MM.1S (cell line): ENCODE results near the gene CSNK1A1.

ENCODE experiments used
- CTCF ChIP-seq: fragments of 300-600 bp; sonication (generic); IDR thresholded peaks from 2 replicates; pipeline ENCODE4 v1.5.1; 2016; ENCODE audit warnings: antibody characterized with exemption, low read length, mixed read lengths
- EZH2 ChIP-seq: fragments of 300-600 bp; sonication (generic); optimal IDR thresholded peaks from 2 replicates; pipeline ENCODE3; 2017; ENCODE audit warnings: low read depth, mild to moderate bottlenecking, antibody characterized with exemption, low read length, mixed read lengths

- TF ChIP-seq CTCF = no peak
- no peak for TF ChIP-seq EZH2
Observed at GRCh38 chr5:149478761-149479160, 72.5 kb downstream of the CSNK1A1 start.
